GM21528 (cell line): Measurements from ENCODE around the gene TRMU.

ENCODE experiments used
- ATAC-seq: cut with Tn5 transposase; IDR thresholded peaks from one replicate; pipeline ENCODE4 v1.9.1; 2021; ENCODE audit warnings: mild to moderate bottlenecking, moderate library complexity; ENCODE audit not compliant: unreplicated experiment, low FRiP score

TRMU gene

GRCh38 chr22:46331496-46331895, 4.0 kb upstream of the TRMU start:
- ATAC-seq = no peak

DNA sequence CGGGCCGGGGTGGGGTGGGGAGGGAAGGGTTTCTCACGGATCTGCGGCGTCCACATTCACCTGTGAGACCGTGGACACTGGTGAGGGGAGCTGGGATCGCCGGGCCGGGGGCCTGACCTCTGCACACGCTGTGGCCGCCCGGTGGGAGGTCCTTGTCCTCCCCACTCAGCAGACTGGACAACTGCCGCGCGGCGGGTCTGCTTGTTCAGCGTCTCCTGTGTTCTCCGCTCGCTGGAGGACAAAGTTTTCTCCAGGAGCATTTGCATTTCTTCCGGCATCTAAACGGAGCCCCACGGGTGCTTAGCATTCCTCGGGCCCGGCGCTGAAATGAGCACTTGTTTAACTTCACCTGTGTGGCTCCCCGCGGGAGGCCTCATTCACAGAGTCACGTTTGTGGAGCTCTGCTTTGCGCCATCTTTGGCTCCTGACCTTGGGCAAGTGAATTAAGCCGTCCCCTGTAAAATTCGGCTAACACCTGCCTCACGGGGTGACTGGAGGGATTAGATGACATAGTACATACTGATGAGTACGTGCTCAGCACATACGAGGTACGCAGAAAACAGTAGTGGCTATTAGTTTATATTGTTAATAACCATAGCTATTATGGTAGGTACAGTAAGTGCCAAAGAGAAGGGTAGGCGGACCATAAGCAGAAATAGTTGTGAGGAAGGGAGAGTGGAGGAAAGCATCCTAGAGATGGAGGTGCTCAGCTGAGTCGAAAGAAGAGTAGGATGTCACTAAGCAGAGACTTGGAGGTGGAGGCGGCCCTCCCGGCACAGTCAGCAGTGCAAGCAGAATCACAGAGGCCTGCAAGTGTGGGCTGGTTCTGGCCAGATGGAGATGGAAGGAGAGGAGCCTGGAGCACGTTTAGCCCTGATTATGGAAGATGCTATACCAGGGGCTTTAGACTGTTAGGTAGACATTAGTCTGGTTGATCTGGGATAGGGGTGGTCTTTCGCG, 885 bp downstream of the TRMU start:
- no peak for ATAC-seq

DNA sequence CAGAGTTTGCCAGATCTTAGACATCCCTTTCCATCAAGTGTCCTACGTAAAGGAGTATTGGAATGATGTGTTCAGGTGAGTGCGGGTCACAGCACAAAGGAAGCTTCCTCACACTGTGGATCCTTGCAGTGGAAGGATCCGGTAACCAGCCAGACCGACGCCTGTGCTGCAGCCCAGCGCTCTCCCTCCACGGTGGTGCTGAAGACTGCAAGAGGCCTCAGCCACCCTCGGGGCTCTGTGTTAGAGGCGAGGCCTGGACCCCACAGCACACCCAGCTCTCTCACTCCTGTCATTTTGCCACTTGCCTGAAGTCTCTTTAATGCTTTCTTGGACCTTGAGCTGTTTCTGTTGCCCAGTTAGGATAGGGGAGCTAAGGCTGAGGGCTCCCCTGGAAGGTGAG, 2.4 kb downstream of the TRMU start:
- no peak for ATAC-seq

DNA sequence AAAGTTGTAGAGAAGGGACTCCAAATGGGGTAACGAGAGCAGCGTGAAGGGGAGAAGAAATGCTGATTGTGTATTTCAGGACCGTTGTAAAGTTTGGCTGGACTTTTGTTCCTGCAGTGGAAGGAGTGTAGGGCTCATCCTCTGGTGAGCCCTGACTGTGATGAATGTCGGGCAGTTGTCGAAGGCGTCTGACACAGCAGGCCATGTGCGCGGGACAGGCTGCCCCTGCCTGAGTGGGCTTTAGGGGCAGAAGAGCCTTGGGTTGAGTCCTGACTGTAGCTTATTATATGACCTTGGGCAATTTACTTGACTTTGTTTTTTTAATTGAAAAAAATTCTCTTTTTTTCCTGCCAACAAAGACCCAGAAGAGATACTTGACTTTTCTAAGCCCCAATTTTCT, 3.1 kb downstream of the TRMU start:
- ATAC-seq = no peak

GRCh38 chr22:46339956-46340355, 4.4 kb downstream of the TRMU start:
- ATAC-seq = no peak

DNA sequence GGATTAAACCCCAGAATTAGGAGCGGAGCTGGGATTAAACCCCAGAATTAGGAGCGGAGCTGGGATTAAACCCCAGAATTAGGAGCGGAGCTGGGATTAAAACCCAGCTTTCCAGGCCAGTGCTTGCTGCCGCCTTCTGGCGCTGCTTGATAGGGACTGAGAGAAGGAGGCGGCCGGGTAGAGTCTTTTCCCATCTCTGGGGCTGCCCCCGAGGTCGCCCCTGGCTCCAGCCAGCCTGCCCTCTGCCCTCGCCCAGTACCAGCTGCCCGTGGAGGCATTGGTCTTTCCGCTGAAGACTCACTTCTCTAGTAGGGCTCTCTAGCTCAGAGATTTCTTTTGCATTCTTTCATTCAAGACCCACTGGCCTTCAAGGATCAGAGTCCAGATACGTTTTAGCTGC, 5.2 kb downstream of the TRMU start:
- no peak for ATAC-seq

DNA sequence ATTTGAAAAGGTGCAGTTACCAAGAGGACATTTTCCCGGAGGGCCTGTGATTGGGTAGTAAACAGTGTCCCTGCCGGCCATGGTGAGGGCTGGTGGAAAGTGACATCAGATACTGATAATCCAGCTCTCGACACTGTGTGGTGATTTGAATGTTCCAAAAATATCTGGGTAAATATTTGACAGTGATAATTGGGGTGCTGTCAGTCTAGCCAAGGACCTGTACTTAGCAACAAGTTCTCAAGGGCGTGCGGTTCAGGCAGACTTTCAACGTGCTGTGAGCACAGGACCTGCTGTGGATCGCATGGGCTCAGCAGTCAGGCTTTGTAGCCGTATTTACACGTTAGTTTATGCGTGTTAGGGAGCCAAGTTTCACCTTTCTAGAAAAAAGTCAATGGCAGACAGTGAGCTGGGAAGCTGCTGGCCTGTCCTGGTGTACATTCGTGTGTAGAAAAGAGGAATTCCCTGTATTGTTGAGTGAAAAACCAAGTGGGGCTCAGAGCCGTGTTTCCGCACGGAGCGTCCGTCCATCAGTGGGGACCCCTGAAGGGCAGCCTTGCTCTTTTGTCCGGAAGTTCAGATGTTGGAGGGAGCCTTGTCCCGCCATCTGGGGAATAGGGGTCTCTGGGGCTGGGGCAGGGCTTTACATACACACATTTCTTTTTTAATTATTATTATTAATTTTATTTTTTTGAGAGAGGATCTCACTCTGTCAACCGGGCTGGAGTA, 11.3 kb downstream of the TRMU start:
- ATAC-seq = no peak

- no peak for ATAC-seq
These were observed 12.1 kb downstream of the TRMU start for GRCh38 chr22:46347646-46348045.

DNA sequence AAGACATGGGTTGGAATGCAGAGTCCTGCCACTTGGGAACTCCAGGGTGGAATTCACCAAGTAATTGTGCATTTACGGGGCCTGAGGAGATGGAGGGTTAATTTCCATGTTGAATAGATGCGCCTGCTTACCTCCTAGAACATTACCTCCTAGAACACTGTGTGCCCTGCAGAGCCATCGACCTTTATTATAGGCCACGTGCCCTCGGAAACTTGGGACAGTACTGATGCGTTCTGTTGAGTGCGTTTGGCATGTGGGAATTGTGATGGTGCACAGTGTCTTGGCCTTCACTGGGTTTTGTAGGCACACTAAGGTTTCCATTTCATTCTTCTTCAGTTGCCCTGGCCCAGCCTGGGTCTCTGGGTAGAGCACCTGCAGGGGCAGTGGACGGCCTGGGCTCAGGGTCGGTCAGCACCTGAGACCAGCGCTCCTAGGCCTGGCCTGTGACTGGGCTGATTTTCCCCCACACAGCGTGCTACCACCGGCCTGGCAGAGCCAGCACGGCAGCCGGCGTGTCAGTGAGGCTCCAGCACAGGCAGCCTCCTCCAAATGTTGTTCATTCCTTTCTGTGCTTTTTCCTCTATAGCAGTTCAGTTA, 12.7 kb downstream of the TRMU start:
- no peak for ATAC-seq

DNA sequence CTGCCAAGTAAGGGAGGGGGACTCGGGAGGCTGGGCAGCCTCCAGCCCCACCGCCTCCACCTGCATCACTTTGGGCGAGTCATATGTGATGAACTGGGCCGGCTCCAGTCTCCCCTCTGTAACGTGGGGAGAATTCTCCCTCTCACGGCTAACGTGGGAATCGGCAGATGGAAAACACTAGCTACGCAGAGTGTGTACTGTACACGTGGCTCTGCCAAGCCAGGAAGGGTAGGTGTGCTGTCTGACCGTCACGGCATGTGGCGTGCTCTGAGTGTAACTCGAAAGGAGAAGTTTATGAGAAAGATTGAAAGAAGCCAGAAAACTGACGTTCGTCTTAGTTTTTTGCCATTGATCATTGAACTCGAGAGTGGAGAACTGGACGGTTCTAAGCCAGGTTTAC, 13.7 kb downstream of the TRMU start:
- no peak for ATAC-seq

GRCh38 chr22:46349681-46350080, 14.2 kb downstream of the TRMU start:
- ATAC-seq = no peak

- ATAC-seq = no peak
These were observed 14.6 kb downstream of the TRMU start for GRCh38 chr22:46350121-46350520.

DNA sequence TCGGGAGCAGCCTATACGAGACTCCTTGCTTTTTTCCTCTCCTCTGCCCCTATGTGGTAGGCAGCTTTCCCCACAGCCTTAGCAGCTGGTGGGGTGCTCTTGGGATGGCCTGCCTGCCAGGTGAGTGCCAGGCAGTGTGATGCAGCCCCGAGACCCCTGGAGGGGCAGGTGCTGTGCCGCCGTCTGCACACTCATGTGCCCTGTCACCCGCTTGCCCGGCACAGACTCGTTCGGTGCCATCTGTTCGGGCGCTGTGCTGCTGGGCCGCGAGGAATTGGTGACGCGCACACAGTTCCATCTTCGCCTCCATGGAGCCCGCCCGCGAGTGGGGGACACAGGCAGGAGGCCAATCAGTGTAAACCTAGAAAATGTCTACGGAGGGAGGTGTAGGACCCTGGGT, 15.1 kb downstream of the TRMU start:
- ATAC-seq = no peak

DNA sequence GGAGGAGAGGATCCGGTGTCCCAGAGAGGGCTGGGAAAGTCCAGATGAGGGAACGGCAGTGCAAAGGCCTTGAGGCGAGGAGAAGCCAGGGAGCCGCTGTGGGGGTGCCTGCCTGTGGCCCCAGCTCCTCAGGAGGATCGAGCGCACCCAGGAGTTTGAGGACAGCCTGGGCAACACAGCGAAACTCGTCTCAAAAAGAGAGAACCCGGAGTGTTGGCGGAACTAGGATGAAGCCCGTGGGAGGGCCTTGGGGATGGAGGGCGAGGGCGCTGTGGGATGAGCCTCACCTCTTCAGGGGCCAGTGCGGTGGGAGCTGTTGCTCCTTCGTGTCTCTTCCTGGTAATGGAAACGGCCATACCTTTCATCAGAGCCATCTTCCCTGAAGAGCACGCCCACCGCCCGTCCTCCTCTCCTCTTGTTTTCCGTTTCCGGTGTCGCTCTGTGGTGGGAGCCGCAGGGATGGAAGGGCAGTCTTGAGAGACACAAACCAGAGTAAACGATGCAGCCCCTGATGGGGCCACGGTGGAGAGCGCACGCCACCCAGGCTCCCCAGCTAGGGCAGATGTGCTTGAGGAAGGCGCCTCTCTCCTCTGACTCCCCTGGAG, 15.7 kb downstream of the TRMU start:
- no peak for ATAC-seq

- ATAC-seq = no peak
These were observed 16.3 kb downstream of the TRMU start for GRCh38 chr22:46351767-46352166.

GRCh38 chr22:46352276-46352675, 16.8 kb downstream of the TRMU start:
- ATAC-seq = no peak

DNA sequence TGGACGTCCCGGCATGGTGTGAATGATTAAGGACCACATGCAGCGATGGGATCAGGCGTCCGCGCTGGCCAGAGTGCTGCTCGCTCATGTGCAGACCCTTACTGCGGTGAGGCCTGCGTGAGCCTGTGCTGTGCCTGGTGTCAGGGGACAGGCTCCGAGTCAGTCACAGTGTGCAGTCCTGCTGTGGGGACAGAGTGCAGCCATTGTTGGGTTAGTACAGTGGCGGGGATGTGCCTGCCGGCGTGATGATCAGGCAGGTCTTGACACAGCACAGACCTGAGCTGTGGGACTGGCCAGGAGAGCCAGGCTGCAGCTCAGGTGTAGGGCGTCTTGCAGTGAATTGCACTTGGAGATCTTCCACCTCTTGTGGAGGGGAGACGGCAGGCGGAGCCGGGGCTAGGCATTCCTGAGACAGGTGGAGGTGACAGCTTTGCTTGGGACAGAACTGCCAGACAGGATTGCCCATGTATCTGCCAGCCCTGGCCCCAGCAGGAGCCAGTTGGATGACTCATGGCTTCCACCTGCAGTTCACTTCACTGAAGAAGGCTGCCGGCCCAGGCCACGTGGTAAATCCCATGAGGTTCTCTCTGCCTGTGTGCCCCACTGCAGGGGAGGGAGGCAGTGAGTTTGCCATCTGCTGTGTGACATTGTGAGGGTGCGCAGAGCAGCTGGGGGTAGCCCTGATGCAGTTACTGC, 17.3 kb downstream of the TRMU start:
- ATAC-seq = no peak

DNA sequence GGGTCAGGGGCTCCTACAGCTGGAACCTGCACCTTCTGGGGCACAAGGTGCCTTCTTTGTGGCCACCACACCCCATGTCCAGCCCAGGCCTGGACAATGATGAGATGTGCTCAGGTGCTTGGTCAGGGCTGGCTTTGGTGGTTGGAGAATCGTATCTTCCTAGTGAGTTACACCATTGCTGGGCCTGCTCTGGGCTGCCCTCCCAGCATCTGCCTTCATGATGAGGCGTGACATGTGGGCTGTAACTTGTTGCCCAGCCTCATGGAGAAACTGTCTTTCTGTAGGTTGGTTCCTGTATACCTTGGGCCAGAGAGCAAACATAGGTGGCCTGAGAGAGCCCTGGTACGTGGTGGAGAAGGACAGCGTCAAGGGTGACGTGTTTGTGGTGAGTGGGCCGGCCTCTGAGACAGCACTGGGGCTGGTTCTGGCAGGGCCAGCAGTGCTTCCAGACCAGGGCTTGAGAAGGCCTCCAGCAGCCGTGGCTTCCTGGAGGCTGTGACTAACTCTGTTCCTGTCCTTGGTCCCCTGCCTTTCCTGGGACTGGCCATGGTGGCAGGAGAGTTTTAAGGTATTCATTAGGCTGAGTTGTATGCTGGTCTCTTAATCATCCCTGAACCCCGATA, 18.1 kb downstream of the TRMU start:
- ATAC-seq = no peak

GRCh38 chr22:46354176-46354992, 18.9 kb downstream of the TRMU start:
- ATAC-seq = no peak
